ENCODE results near the gene GAA.

Gene GAA

GRCh38 chr17:80091376-80091775, 10.0 kb upstream of the GAA start:
- no peak for TF ChIP-seq ZNF274 (IDR thresholded peaks at IDR 0.05; ENCODE audit: low read depth, low read length)
- no peak overlapping the region for H3K4me3 ChIP-seq (ENCODE audit: low read length)

GRCh38 chr17:80092959-80093358, 8.4 kb upstream of the GAA start:
- H3K4me3 ChIP-seq (ENCODE audit: low read length) = no peak overlapping the region
- no peak for TF ChIP-seq ZNF274 (IDR thresholded peaks at IDR 0.05; ENCODE audit: low read depth, low read length)

- no peak for TF ChIP-seq ZNF274 (IDR thresholded peaks at IDR 0.05; ENCODE audit: low read depth, low read length)
- H3K4me3 ChIP-seq (ENCODE audit: low read length) = no peak overlapping the region
Measured at GRCh38 chr17:80095038-80095843, 6.1 kb upstream of the GAA start.

GRCh38 chr17:80095844-80096475, 5.4 kb upstream of the GAA start:
- TF ChIP-seq ZNF274 (IDR thresholded peaks at IDR 0.05; ENCODE audit: low read depth, low read length) = no peak
- no peak overlapping the region for H3K4me3 ChIP-seq (ENCODE audit: low read length)

- no peak for TF ChIP-seq ZNF274 (IDR thresholded peaks at IDR 0.05; ENCODE audit: low read depth, low read length)
- no peak overlapping the region for H3K4me3 ChIP-seq (ENCODE audit: low read length)
Measured at GRCh38 chr17:80096561-80097021, 4.8 kb upstream of the GAA start.

GRCh38 chr17:80097127-80097621, 4.2 kb upstream of the GAA start:
- no peak for TF ChIP-seq ZNF274 (IDR thresholded peaks at IDR 0.05; ENCODE audit: low read depth, low read length)
- no peak overlapping the region for H3K4me3 ChIP-seq (ENCODE audit: low read length)

GRCh38 chr17:80097844-80098691, 3.3 kb upstream of the GAA start:
- H3K4me3 ChIP-seq (ENCODE audit: low read length) = no peak overlapping the region
- no peak for TF ChIP-seq ZNF274 (IDR thresholded peaks at IDR 0.05; ENCODE audit: low read depth, low read length)

GRCh38 chr17:80099291-80100034, 1.9 kb upstream of the GAA start:
- no peak overlapping the region for H3K4me3 ChIP-seq (ENCODE audit: low read length)
- no peak for TF ChIP-seq ZNF274 (IDR thresholded peaks at IDR 0.05; ENCODE audit: low read depth, low read length)

GRCh38 chr17:80100035-80100323, 1.4 kb upstream of the GAA start:
- H3K4me3 ChIP-seq (ENCODE audit: low read length) = no peak overlapping the region
- TF ChIP-seq ZNF274 (IDR thresholded peaks at IDR 0.05; ENCODE audit: low read depth, low read length) = no peak

GRCh38 chr17:80101946-80102663, 724 bp downstream of the GAA start:
- peak overlapping the region; percentile 74 for H3K4me3 ChIP-seq (ENCODE audit: low read length)
- TF ChIP-seq ZNF274 (IDR thresholded peaks at IDR 0.05; ENCODE audit: low read depth, low read length) = no peak

GRCh38 chr17:80102664-80103448, 1.5 kb downstream of the GAA start:
- no peak for TF ChIP-seq ZNF274 (IDR thresholded peaks at IDR 0.05; ENCODE audit: low read depth, low read length)
- H3K4me3 ChIP-seq (ENCODE audit: low read length) = no peak overlapping the region

GRCh38 chr17:80103449-80104085, 2.2 kb downstream of the GAA start:
- no peak overlapping the region for H3K4me3 ChIP-seq (ENCODE audit: low read length)
- TF ChIP-seq ZNF274 (IDR thresholded peaks at IDR 0.05; ENCODE audit: low read depth, low read length) = no peak

Data from GM08714 (cell line).